ENCODE data around the gene ID4.

Gene ID4

GRCh38 chr6:19873031-19873430 is 35.9 kb downstream of the ID4 start:
- TF ChIP-seq CTCF (IDR thresholded peaks at IDR 0.05; ENCODE audit: low read depth, low read length), result no peak
- no peak for DNase-seq (ENCODE audit: extremely low read depth, low read depth)

GRCh38 chr6:19876672-19877071 is 39.5 kb downstream of the ID4 start:
- no peak for DNase-seq (ENCODE audit: extremely low read depth, low read depth)
- TF ChIP-seq CTCF (IDR thresholded peaks at IDR 0.05; ENCODE audit: low read depth, low read length), result no peak

- DNase-seq (ENCODE audit: extremely low read depth, low read depth), result no peak
- TF ChIP-seq CTCF (IDR thresholded peaks at IDR 0.05; ENCODE audit: low read depth, low read length), result no peak
Measured at GRCh38 chr6:19879663-19880062, 42.5 kb downstream of the ID4 start.

- no peak for DNase-seq (ENCODE audit: extremely low read depth, low read depth)
- no peak for TF ChIP-seq CTCF (IDR thresholded peaks at IDR 0.05; ENCODE audit: low read depth, low read length)
Measured at GRCh38 chr6:19880066-19880465, 42.9 kb downstream of the ID4 start.

GRCh38 chr6:19891451-19891850 is 54.3 kb downstream of the ID4 start:
- DNase-seq (ENCODE audit: extremely low read depth, low read depth), result no peak
- no peak for TF ChIP-seq CTCF (IDR thresholded peaks at IDR 0.05; ENCODE audit: low read depth, low read length)

Data from AG09319 (cell line).